Mesodermal cell (in vitro differentiated cells): Measurements from ENCODE around the gene PSMA7.

ENCODE experiments used
- H3K27ac ChIP-seq: 2 replicates; pipeline ENCODE4 v1.7.0; 2013; ENCODE audit warnings: mild to moderate bottlenecking, low read depth, low read length, moderate library complexity; ENCODE audit not compliant: severe bottlenecking
- H3K36me3 ChIP-seq: 2 replicates; pipeline ENCODE4 v1.7.1; 2013; ENCODE audit warnings: mild to moderate bottlenecking, low read length, moderate library complexity; ENCODE audit not compliant: control insufficient read depth, insufficient read depth
- H3K4me1 ChIP-seq: one replicate; pipeline ENCODE4 v1.7.1; 2013; ENCODE audit warnings: mild to moderate bottlenecking, low read length; ENCODE audit not compliant: insufficient read depth, control insufficient read depth, poor library complexity, severe bottlenecking
- H3K4me3 ChIP-seq: 2 replicates; pipeline ENCODE4 v1.7.0; 2013; ENCODE audit warnings: low read length, control low read depth, mild to moderate bottlenecking; ENCODE audit not compliant: insufficient read depth, poor library complexity, severe bottlenecking; ENCODE audit errors: extremely low read depth
- H3K9me3 ChIP-seq: 2 replicates; pipeline ENCODE4 v1.7.1; 2013; ENCODE audit warnings: mild to moderate bottlenecking, low read length, moderate library complexity; ENCODE audit not compliant: control insufficient read depth
- WGBS, 2 experiments: methylation state at CpG; one replicate each; pipeline ENCODE4 v1.1.5; 2013; ENCODE audit warnings: missing lambda C conversion rate in 2 of 2; ENCODE audit not compliant: insufficient coverage in 2 of 2; 5-methylcytosine and 5-hydroxymethylcytosine counted together

PSMA7 gene

GRCh38 chr20:62181808-62182207 is 38.6 kb upstream of the PSMA7 start:
- Histone ChIP-seq H3K36me3 (peaks cover 33% of the 10 kb centered on the region), H3K4me3 (peak overlapping the region; percentile 97), H3K27ac (no peak overlapping the region), H3K4me1 (peaks cover 7% of the 10 kb centered on the region), H3K9me3 (no peaks in the 10 kb centered on the region)
- 83 to 88% methylated on average over 1 of the region's 2 CpGs for WGBS, 2 experiments

GRCh38 chr20:62179162-62179504 is 35.9 kb upstream of the PSMA7 start:
- peaks cover 4% of the 10 kb centered on the region for H3K4me1 ChIP-seq
- H3K36me3 ChIP-seq = peaks cover 57% of the 10 kb centered on the region

GRCh38 chr20:62178316-62179161 is 35.3 kb upstream of the PSMA7 start:
- H3K36me3 ChIP-seq = peaks cover 57% of the 10 kb centered on the region
- WGBS, 2 experiments = 93 to 95% methylated on average over 10 to 13 of the region's 19 CpGs

More at GRCh38 chr20:62179162-62179504, 35.9 kb upstream of the PSMA7 start:
- H3K9me3 ChIP-seq = no peaks in the 10 kb centered on the region
- WGBS, 2 experiments = 99 to 100% methylated on average over 12 of the region's 14 CpGs
- no peak overlapping the region for H3K27ac ChIP-seq
- H3K4me3 ChIP-seq = no peak overlapping the region

GRCh38 chr20:62177307-62177706 is 34.1 kb upstream of the PSMA7 start:
- Histone ChIP-seq H3K4me3 (no peak overlapping the region), H3K9me3 (no peaks in the 10 kb centered on the region), H3K27ac (no peak overlapping the region), H3K36me3 (peaks cover 68% of the 10 kb centered on the region), H3K4me1 (peaks cover 3% of the 10 kb centered on the region)
- WGBS, 2 experiments = 89 to 93% methylated on average over 8 to 9 of the region's 9 CpGs

More at GRCh38 chr20:62178316-62179161, 35.3 kb upstream of the PSMA7 start:
- Histone ChIP-seq H3K9me3 (no peaks in the 10 kb centered on the region), H3K27ac (no peak overlapping the region), H3K4me1 (peaks cover 3% of the 10 kb centered on the region), H3K4me3 (no peak overlapping the region)

- no peak overlapping the region for H3K4me3 ChIP-seq
- WGBS, 2 experiments = 93 to 97% methylated on average over 15 of the region's 15 CpGs
- H3K36me3 ChIP-seq = peaks cover 70% of the 10 kb centered on the region
- H3K9me3 ChIP-seq = no peaks in the 10 kb centered on the region
- H3K27ac ChIP-seq = no peak overlapping the region
- H3K4me1 ChIP-seq = peaks cover 3% of the 10 kb centered on the region
Observed at GRCh38 chr20:62176866-62177265, 33.7 kb upstream of the PSMA7 start.

- 92 to 96% methylated on average over 9 of the region's 10 CpGs for WGBS, 2 experiments
- Histone ChIP-seq H3K36me3 (peaks cover 70% of the 10 kb centered on the region), H3K9me3 (no peaks in the 10 kb centered on the region), H3K4me1 (no peaks in the 10 kb centered on the region), H3K4me3 (no peak overlapping the region), H3K27ac (no peak overlapping the region)
Observed at GRCh38 chr20:62175711-62176110, 32.5 kb upstream of the PSMA7 start.

GRCh38 chr20:62174870-62175624 is 31.9 kb upstream of the PSMA7 start:
- Histone ChIP-seq H3K9me3 (no peaks in the 10 kb centered on the region), H3K36me3 (peaks cover 65% of the 10 kb centered on the region), H3K4me3 (no peak overlapping the region), H3K4me1 (no peaks in the 10 kb centered on the region), H3K27ac (no peak overlapping the region)
- WGBS, 2 experiments = 94 to 97% methylated on average over 25 to 26 of the region's 26 CpGs

GRCh38 chr20:62174021-62174804 is 31.0 kb upstream of the PSMA7 start:
- no peaks in the 10 kb centered on the region for H3K4me1 ChIP-seq
- H3K36me3 ChIP-seq = peaks cover 67% of the 10 kb centered on the region
- no peak overlapping the region for H3K27ac ChIP-seq
- H3K9me3 ChIP-seq = no peaks in the 10 kb centered on the region
- H3K4me3 ChIP-seq = no peak overlapping the region
- WGBS, 2 experiments = 95 to 97% methylated on average over 25 to 28 of the region's 28 CpGs

GRCh38 chr20:62172666-62173065 is 29.5 kb upstream of the PSMA7 start:
- no peak overlapping the region for H3K4me3 ChIP-seq
- H3K4me1 ChIP-seq = no peaks in the 10 kb centered on the region
- peaks cover 74% of the 10 kb centered on the region for H3K36me3 ChIP-seq
- no peaks in the 10 kb centered on the region for H3K9me3 ChIP-seq
- 96 to 100% methylated on average over 9 to 12 of the region's 18 CpGs for WGBS, 2 experiments
- H3K27ac ChIP-seq = no peak overlapping the region

GRCh38 chr20:62171245-62171644 is 28.1 kb upstream of the PSMA7 start:
- H3K4me3 ChIP-seq = no peak overlapping the region
- WGBS, 2 experiments = 95% methylated on average over 5 to 7 of the region's 8 CpGs
- no peaks in the 10 kb centered on the region for H3K9me3 ChIP-seq
- H3K36me3 ChIP-seq = peaks cover 73% of the 10 kb centered on the region
- H3K27ac ChIP-seq = no peak overlapping the region
- no peaks in the 10 kb centered on the region for H3K4me1 ChIP-seq
